GM18508 (cell line): ENCODE measurements around the gene RPL26.

ENCODE experiments used
- ATAC-seq: cut with Tn5 transposase; IDR thresholded peaks from one replicate; pipeline ENCODE4 v1.9.1; 2021; ENCODE audit warnings: moderate number of reproducible peaks; ENCODE audit not compliant: insufficient read depth, unreplicated experiment

The RPL26 gene

DNA sequence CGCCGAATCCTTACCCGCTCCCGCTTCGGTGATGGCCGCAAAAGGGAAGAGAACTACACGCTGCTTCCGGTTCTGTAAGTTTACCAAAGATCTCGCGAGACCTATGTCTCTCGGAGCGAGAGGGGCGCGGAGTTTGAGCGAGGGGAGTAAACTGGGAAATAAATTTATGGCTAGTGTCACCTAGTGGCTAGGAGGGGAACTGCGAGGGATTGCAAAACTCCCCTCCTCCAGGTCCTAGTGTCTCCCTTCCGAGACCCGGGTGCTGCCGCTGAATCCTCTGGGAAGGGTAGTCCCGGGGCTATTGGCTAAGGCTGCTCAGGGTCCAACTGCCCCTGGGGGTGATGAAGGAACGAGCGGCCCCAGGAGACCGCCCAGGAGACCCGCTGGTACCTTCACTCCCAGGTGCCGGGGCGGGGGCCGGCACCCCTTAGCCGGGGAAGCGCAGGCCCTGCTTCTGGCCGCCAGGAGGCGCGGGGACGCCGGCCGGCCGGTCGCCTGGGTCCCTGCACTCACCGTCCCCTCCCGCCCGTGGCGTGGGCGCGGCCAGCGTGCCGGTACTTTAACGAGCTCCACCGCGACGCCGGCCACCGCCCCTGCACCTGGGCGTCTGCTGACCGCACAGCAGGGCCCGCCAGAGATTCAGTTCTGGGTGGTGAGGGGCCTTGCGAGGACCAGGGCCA, at the start of gene RPL26:
RPL26 (minus strand) TSS at position 51 of the 680 bp plus-strand sequence. CDS start 883 bp downstream, outside the sequence.
- peak; percentile 81 for ATAC-seq

DNA sequence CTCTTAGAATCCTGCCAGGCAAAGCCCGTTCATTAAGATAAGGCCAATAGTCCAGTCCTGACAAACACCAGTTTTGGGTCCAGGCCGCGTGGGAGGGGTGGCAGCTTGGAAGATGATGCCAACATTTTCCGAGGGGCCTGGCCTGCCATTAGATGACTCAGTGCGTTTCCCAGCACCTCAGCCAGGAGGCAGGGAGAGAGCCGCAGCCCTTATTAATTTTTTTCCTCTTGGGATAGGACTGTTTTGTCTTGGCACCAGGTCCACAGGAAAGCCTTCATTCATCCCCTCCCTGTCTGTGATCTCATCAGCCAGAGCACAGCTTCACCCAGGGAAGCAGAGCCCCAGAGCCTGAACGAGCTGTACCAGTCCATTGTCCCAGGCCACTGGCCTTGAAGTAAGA, 48.0 kb upstream of the RPL26 start:
- ATAC-seq: no peak

DNA sequence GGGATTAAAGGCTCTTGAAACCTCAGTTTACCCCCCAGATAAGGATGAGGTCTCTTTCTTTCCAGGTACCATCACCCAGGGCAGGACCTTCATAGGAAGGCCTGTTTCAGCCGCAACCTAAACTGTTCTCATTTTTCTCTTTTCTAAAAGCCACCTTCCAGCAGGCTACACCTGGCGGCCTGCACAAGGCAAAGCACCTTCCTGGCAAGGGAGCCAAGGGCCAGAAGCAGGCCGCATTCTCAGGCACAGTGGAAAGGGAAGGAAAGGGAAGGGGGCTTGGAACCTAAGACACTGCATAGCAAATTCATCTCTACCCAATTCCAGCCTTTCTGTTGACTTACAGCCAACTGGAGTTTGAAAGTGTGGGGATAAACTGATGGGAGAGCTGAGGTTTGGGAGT, 43.8 kb upstream of the RPL26 start:
- no peak for ATAC-seq

DNA sequence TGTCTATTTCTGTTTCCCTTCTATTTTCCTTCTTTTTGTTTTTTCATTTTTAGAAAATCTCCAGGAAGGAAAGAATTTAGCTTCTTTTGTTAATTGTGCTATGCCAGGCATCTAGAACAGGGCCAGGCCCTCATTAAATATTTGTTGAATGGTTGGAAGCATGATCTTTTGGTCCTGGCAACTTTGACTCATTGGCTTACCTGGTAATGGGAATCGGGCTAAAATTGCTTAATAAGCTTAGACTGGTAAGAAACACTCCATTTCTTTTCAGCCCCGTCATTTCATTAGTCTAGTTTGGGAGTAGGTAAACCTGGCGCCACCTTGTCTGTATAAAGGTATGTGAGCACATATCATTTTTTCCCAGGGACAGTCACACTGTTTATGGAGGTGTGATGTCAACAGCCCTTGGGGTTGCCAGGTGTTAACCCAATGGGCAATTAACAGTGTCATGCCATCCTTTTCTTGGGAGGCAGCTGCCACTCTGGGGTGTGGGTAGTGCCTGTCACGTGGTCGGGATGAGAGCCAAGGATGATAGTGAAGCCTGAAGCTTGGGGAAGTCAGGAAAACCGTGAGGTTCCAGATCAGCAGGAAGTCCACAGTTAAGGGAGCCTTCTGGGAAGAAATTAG, 43.2 kb upstream of the RPL26 start:
- ATAC-seq: no peak

DNA sequence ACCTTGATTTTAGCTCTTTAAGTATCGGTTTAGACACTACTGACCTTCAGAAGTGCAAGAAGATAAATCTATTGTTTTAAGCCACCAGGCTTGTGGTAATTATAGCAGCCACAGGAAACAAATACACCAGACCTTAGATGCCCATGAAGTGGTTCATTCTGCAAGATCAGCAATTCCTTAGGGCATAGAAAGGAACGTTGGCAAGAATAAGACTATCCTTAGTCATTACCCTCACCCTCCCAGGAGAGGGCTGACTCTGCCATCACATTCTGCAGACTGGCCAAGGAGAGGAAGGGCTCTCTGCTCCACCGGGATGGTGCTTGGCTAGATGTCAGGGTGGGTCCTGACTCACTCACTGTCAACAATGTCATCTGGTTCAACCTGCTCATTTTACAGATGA, 38.6 kb upstream of the RPL26 start:
- ATAC-seq: no peak

DNA sequence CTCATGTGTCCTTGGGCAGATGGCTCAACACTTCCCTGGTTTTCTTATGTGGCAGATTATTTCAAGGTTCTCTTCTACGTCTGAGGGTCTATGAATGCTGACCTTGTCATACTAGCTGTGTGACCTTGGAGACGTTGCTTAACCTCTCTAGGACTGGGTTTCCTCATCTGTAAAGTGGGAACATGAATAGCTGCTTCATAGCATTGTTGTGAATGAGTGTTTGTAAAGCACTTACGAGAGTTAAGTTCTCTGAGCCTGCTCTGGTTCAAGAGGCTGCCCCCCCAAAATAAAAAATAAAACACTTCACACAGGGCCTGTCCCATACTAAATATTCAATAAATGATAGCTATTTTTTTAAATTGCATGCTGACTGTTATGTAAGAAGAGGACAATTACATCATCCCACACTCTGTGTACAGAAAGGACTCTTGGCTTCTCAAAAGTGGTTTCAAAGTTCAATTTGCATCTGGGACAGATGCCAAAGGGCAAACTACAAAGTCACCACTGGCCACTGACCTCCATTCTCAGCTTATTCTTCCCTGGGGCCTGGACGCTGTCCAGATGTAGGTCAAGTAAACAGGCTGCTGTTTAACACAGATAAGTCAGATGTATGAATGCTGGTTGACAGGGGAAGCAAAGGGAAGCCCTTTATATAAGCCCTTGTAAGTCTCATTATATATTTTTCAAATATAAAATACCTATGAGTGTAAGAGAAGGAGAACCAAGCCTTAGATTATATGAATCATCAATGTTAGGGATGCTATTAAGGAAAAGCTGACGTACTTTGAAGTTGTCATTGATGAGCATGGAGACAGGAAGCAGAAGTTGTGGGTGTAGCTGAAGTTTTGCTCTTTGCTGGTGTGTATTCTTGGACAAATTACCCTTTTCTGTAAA, 37.3 kb upstream of the RPL26 start:
- no peak for ATAC-seq

DNA sequence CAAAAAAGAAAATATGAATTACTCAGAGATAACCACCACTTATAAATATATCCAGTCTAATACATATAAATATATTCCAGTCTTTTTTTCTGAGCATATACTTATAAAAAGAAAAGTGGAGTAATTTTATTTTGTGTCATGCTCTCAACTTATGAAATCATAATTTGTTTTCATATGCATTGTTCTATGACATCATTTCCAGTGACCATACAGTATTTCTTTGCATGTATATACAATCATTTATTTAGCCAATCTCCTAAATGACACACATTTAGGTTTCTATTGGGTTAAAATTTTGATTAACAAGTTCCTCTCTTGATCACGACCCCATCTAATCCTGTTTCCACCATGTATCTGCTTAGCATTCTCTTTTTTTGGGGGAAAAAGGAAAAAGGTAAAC, 36.3 kb upstream of the RPL26 start:
- no peak for ATAC-seq

DNA sequence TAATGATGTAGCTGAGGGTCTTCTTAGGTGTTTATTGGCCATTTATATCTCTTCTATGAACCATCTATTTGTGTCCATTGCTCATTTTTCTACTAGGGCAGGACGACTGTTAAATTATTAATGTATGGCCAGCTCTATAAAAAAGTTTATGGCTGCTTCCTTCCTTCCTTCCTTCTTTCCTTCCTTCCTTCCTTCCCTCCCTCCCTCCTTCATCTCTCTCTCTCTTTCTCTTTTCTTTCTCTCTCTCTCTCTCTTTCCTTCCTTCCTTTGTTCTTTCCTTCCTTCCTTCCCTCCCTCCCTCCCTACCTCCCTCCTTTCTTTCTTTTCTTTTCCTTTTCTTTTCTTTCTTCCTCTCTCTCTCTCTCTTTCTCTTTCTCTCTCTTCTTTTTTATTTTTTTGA, 35.5 kb upstream of the RPL26 start:
- no peak for ATAC-seq

DNA sequence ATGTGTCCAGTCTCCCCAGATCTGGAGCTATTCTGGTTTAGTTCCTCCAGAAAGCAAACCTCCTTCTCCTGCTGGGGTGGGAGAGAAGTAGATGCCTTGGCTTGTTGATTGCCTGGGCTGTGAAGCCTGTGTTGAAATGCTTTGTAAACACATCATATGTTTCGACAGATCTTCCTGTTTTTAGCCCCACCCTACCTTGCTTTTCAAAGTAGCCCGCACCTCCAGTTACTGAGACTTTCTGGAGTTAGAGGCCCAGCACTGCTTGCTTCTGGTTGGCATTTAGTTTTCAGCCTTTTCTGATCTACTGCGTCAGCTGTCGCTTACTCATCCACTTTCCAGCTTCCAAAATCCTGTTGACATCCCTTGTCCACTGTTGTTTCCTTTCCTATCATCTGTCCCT, 34.8 kb upstream of the RPL26 start:
- no peak for ATAC-seq

DNA sequence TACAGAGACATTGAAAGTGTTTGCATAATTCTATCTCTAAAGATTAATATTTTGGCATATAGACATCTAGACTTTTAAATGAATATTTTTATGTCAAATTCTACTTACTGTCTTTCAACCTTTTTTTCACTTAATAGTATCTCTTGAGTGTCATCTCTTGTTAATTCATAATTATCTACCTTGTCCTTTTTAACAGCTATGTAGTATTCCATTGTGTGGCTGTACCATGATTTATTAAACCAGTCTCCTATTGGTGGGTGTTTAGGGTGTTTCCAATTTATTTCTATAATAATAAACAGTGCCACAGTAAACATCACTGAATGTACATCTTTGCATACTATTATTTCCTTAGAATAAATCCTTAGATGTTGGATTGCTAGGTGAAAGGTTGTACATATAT, 30.9 kb upstream of the RPL26 start:
- no peak for ATAC-seq

DNA sequence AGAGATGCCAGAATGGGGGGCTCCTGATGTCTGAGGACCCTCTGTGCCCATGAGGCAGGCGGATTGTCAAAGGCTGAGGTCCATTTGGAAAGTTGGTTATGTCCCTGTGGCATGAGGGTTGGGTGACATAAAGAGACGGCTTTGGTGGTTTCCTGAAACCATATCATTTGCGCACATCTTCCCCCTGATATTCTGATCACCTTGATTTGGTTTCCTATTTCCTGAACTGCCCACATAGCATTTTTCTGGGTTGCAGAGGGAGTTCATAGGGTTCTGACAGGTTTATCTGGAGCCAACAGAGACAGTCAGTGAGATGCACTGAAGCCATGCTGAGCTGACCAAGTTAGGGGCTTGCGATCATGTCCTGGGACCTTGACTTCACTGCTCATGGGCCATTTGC, 30.3 kb upstream of the RPL26 start:
- no peak for ATAC-seq

DNA sequence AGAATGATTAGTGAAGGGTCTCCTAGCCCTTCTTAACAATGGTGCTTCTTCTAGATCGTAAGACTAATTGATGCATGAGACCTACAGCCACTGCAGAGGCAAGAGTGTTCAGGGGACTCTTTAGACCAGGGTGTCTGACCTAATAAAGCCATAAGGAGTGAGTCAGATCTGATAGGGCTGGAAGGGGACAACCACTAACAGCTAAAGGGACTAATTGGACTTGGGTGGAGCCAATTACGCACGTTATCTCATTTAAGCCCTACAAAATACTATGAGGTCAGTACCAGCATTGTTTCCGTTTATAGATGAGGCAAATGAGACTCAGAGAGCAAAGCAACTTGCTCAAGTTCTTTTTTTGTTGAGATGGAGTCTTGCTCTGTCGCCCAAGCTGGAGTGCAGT, 29.1 kb upstream of the RPL26 start:
- no peak for ATAC-seq

DNA sequence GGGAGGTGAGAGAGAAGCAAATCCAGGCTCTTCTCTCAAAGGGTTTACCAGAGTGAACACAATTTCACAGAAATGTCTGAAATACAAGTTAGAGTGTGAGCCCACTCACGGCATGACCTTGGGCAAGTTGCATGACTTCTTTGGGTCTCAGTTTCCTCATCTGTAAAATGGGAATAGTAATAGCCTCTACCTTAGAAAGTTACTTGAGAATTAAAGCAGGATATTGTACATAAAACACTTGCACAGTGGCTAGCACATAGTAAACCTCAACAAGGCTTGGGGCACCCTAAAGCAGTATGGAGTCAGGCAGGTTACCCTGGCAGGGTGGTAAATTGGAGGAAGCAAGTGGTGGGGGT, 27.9 kb upstream of the RPL26 start:
- no peak for ATAC-seq

DNA sequence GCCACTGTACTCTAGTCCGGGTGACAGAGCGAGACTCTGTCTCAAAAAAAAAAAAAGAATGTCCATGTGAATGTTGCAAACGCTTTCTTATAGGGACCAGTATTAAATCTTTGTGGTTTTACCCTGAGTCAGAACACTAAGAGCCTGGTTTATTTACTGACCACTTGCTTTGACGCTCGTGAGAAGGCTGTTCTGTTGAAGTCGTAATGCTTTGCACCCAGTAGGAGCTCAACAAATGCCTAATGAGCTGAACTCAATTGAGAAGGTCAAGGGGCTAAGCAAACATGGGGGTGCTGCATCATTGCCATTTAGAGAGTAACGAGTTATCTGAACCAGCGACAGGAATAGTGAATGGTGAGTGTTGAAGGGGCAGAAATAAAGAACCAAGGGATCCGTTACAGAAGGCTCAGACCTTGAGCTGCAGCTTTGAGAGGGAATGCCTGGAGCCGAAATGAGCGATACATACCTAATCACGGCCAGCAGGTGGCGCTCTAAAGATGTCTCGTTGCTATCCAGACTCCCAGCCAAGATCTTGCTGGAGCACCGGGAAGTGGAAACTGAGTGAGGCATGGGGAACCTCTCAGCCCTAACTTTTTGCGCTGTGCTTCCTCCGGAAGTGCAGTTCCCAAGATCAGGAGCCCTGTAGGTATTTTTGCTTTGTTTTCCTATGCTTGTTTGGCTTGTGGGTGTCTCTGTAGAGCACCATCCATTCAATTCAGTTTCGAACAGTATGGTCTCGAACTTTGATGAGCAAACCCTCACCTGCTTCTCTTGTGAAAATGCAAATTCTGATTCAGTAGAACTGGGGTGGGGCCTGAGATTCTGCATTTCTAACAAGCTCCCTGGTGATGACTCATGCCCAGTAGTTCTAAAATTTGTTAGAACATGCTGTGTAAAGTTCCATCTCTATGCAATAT, 27.2 kb upstream of the RPL26 start:
- ATAC-seq: no peak

DNA sequence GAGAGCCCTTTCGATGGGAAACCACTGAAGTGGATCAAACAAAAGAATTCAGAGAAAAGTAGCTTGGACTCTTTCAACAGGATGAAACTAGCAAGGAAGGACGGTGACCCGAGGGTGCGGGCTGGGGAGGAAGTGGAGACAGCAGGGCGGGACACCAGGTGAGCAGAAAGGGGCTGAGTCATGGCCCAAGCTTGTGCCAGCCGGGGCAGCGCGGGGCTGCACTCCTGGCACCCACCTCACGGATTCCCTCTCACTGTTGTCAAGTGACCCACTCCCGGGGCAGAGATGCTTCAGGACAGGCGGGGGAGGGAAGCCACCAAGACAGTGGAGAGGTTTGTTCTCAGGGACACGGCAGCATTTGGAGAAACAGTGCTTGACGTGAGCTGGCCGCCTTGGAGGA, 25.4 kb upstream of the RPL26 start:
- no peak for ATAC-seq

DNA sequence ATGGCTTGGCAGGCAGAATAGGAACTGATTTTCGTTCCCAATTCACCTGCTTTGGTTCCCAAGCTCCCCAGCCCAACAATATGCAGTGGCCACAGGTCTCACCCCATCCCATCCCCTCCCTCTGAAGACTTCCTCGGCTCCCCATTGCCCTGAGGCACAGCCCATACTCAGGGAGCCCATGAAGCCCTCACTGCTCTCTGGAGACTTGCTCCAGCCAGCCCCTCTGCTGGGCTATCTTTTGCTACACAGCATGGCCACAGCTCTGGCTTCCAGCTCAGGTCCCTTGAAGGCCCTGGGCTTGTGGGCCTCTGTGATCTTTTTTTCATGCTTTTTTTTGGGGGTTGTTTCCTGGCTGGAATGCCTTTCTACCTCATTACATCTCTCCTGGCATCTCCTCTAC, 23.2 kb upstream of the RPL26 start:
- ATAC-seq: no peak

DNA sequence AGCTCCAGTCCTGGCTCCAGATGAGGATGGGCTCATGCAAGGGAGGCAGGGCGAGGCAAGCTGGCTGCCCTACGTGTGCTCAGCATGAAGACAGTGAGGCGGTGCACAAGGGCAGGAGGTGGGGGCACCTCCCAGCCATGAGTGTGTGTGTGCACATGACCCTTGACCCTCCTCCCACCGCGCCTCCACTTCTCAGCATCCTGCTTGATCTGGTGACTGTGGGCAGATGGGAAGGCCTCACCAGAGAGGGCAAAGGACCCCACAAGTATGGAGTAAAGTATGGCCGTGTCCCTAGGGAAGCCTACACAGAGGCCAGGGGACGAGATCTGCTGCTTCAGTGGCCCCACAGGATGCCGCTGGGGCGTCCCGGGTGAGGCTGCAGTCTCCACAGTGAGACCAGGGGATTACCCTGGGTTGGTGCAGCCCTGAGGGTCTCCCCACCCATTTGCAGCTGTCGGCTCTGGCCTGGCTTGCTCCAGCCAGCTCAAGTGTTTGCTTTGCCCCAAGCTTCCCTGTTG, 22.6 kb upstream of the RPL26 start:
- no peak for ATAC-seq

DNA sequence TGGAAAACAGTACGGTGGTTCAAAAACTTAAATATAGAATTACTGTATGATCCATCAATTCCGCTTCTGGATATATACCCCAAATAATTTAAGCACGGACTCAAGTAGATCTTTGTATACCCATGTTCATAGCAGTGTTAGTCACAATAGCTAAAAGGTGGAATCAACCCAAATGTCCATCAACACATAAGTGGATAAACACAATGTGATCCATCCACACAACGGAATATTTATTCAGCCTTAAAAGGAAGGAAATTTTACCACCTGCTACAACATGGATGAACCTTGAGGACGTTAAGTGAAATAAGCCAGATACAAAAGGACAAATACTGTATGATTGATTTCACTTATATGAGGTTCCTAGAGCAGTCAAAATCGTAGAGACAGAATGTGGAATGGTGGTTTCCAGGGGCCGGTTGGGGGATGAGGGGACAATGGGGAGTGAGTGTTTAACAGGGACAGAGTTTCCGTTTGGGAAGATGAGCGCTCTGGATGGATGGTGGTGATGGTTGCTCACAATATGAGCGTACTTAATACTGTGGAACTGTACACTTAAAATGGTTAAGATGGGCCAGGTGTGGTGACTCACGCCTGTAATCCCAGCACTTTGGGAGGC, 20.0 kb upstream of the RPL26 start:
- no peak for ATAC-seq

DNA sequence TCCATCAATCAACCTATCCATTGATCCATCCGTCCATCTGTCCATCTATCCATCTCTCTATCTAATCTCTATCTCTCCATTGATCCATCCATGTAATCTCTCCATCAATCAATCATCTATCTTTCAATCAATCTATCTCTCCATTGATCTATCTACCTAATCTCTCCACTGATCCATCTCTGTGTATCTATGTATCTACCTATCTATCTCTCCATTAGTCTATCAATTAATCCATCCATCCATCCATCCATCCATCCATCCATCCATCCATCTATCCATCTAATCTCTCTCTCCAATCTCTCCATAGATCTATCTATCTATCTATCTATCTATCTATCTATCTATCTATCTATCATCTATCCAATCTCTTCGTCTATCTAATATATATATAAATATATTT, 18.1 kb upstream of the RPL26 start:
- ATAC-seq: no peak

DNA sequence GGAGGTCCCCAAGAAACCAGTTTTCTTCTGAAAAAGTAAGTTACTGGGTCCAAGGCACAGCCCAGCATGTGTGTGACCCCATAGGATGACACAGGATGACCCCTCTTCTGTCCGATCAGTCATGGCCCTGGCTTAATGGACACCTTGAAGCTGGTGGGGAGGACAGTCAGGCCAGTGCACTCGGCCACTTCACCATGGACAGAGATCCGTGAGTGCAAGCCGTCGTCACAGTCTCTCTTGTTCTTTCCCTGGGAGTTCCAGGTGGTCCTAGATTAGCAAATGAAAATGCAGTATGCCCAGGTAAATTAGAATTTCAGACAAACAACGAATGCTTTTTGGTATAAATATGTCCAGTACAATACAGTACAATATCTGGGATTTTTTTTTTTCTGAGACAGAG, 16.0 kb upstream of the RPL26 start:
- ATAC-seq: no peak
